Adipose tissue (tissue), 3 donors: ENCODE measurements around the gene SELENOH. TPM values are rescaled to one million over a fixed set of nuclear protein-coding genes. Genes with fewer than 3 reads are reported as not detected.
"Not testable (repeated sequence)": the region's sequence is repeated elsewhere in the genome, so short reads cannot be mapped to it uniquely, and the experiment has no call there.

Experiments
- H3K27ac ChIP-seq: one replicate; pipeline ENCODE4 v1.5.1; 2013; ENCODE audit warnings: low read depth, low read length
- WGBS, 3 donors: extraction: QIAGEN DNeasy Blood & Tissue Kit; methylation state at CpG; one replicate each; pipeline ENCODE4 v1.1.7; 2013; 5-methylcytosine and 5-hydroxymethylcytosine counted together
- polyA plus RNA-seq, 3 donors: library from polyadenylated mRNA; stranded (reverse); fragments of 200-250 nt; gene quantifications; one replicate each; pipeline ENCODE4 v1.2.3, GENCODE V29; 2013
- donor health status: healthy with polysubstance abuse.
- donor health status: Bipolar disorder and iron deficiency.
- donor health status: healthy.

The SELENOH gene
- 100 to 1,000 TPM in 2 of 3 donors, 10 to 100 TPM in 1; 87.2 to 133 (median 130) TPM for polyA plus RNA-seq

- H3K27ac ChIP-seq = no peak within 1 kb of the TSS
- WGBS, 3 donors = 0 to 1% (median 0%) methylated on average over 73 to 75 of the region's 75 CpGs
These were observed at the start of gene SELENOH for GRCh38 chr11:57741132-57742086. TSS of gene SELENOH (plus strand) at chr11:57741491. CDS start at chr11:57741596, 105 bp downstream.

GRCh38 chr11:57698843-57699365 is 42.4 kb upstream of the SELENOH start:
- WGBS, 3 donors = 85 to 90% (median 90%) methylated on average over 18 of the region's 18 CpGs
- no peak overlapping the region for H3K27ac ChIP-seq

GRCh38 chr11:57699813-57700212 is 41.5 kb upstream of the SELENOH start:
- H3K27ac ChIP-seq = no peak overlapping the region
- 86 to 88% (median 86%) methylated on average over 10 of the region's 10 CpGs for WGBS, 3 donors

- 49 to 74% (median 63%) methylated on average over 3 of the region's 3 CpGs for WGBS, 3 donors
- no peak overlapping the region for H3K27ac ChIP-seq
These were observed 40.9 kb upstream of the SELENOH start for GRCh38 chr11:57700425-57700824.

- no peak overlapping the region for H3K27ac ChIP-seq
- whole genome bisulfite sequencing, 3 donors = 92 to 93% (median 92%) methylated on average over 4 of the region's 4 CpGs
These were observed 38.0 kb upstream of the SELENOH start for GRCh38 chr11:57703341-57703740.

- 85 to 90% (median 87%) methylated on average over 6 of the region's 6 CpGs for WGBS, 3 donors
- H3K27ac ChIP-seq = no peak overlapping the region
These were observed 36.4 kb upstream of the SELENOH start for GRCh38 chr11:57704932-57705331.

- not testable (repeated sequence) for H3K27ac ChIP-seq
- WGBS, 3 donors = 85 to 90% (median 86%) methylated on average over 8 of the region's 8 CpGs
These were observed 35.9 kb upstream of the SELENOH start for GRCh38 chr11:57705432-57705831.

- whole genome bisulfite sequencing, 3 donors = 92 to 95% (median 93%) methylated on average over 5 of the region's 5 CpGs
These were observed 31.4 kb upstream of the SELENOH start for GRCh38 chr11:57709802-57710367.

GRCh38 chr11:57711414-57712255 is 29.7 kb upstream of the SELENOH start, which contains the start of gene MED19:
TSS of gene MED19 (minus strand) at chr11:57712215. CDS start at chr11:57712179, 36 bp downstream.
- 3 to 9% (median 6%) methylated on average over 51 of the region's 51 CpGs for WGBS, 3 donors
- H3K27ac ChIP-seq = peak within 1 kb of the TSS; percentile 51

More at GRCh38 chr11:57709802-57710367, 31.4 kb upstream of the SELENOH start:
- no peak overlapping the region for H3K27ac ChIP-seq

GRCh38 chr11:57712256-57713150 is 28.8 kb upstream of the SELENOH start, which contains the start of gene TMX2:
TSS of gene TMX2 (plus strand) at chr11:57712593. CDS start at chr11:57712619, 26 bp downstream.
- 0 to 1% (median 0%) methylated on average over 53 of the region's 53 CpGs for WGBS, 3 donors
- peak within 1 kb of the TSS; percentile 51 for H3K27ac ChIP-seq

- no peak overlapping the region for H3K27ac ChIP-seq
- WGBS, 3 donors = 94 to 99% (median 97%) methylated on average over 2 of the region's 2 CpGs
These were observed 27.5 kb upstream of the SELENOH start for GRCh38 chr11:57713835-57714234.

- H3K27ac ChIP-seq = not testable (repeated sequence)
- 96 to 100% (median 99%) methylated on average over 3 to 28 of the region's 34 CpGs for WGBS, 3 donors
These were observed 24.6 kb upstream of the SELENOH start for GRCh38 chr11:57716726-57717125.

- no peak overlapping the region for H3K27ac ChIP-seq
- WGBS, 3 donors = 62 to 79% (median 69%) methylated on average over 2 of the region's 2 CpGs
These were observed 14.1 kb upstream of the SELENOH start for GRCh38 chr11:57727185-57727584.

GRCh38 chr11:57728829-57729228 is 12.5 kb upstream of the SELENOH start:
- no peak overlapping the region for H3K27ac ChIP-seq
- WGBS, 3 donors = 75 to 81% (median 79%) methylated on average over 7 of the region's 7 CpGs

GRCh38 chr11:57729479-57729878 is 11.8 kb upstream of the SELENOH start:
- WGBS, 3 donors = 95% methylated on average over 7 of the region's 7 CpGs
- no peak overlapping the region for H3K27ac ChIP-seq

GRCh38 chr11:57732661-57733060 is 8.6 kb upstream of the SELENOH start:
- 93 to 100% (median 100%) methylated on average over 1 of the region's 1 CpG for WGBS, 3 donors
- H3K27ac ChIP-seq = no peak overlapping the region

- H3K27ac ChIP-seq = no peak overlapping the region
- 83 to 87% (median 83%) methylated on average over 3 of the region's 3 CpGs for WGBS, 3 donors
These were observed 5.5 kb upstream of the SELENOH start for GRCh38 chr11:57735619-57736298.
